HEK293T (cell line): ENCODE measurements around the gene TMEM245.

Experiments used
- CTCF ChIA-PET: fragments of 350-600 bp; formaldehyde crosslinking; extraction: SDS; loops from one replicate; lab custom pipeline; 2021; ENCODE audit warnings: antibody characterized with exemption, inconsistent platforms; lab: Yijun Ruan, JAX
- POLR2A ChIA-PET: fragments of 350-600 bp; formaldehyde crosslinking; extraction: SDS; loops from one replicate; lab custom pipeline; 2020; ENCODE audit warnings: antibody characterized with exemption, inconsistent platforms; lab: Yijun Ruan, JAX
- DNase-seq: peaks from one replicate; pipeline ENCODE4 v3.0.0; 2012; ENCODE audit warnings: mixed read lengths; ENCODE audit errors: extremely low spot score
- ARNT ChIP-seq: fragments of 450-650 bp; IDR thresholded peaks from 2 replicates; pipeline ENCODE4 v1.6.1; 2017; ENCODE audit warnings: mild to moderate bottlenecking
- BHLHE40 ChIP-seq: fragments of 450-650 bp; IDR thresholded peaks from 2 replicates; pipeline ENCODE4 v1.6.1; 2016; ENCODE audit warnings: mild to moderate bottlenecking, moderate library complexity, borderline replicate concordance
- CTBP1 ChIP-seq: fragments of 450-650 bp; IDR thresholded peaks from 2 replicates; pipeline ENCODE4 v1.6.1; 2016; ENCODE audit warnings: borderline replicate concordance
- ELF4 ChIP-seq: fragments of 450-650 bp; IDR thresholded peaks from 2 replicates; pipeline ENCODE4 v1.6.1; 2017; ENCODE audit warnings: antibody characterized with exemption
- FOXA1 ChIP-seq: fragments of 450-650 bp; IDR thresholded peaks from 2 replicates; pipeline ENCODE4 v1.6.1; 2016; ENCODE audit warnings: mild to moderate bottlenecking
- FOXK2 ChIP-seq: fragments of 450-650 bp; IDR thresholded peaks from 2 replicates; pipeline ENCODE4 v1.6.1; 2016; ENCODE audit warnings: mild to moderate bottlenecking
- FOXM1 ChIP-seq: fragments of 450-650 bp; IDR thresholded peaks from 2 replicates; pipeline ENCODE4 v1.6.1; 2017; ENCODE audit warnings: mild to moderate bottlenecking, borderline replicate concordance
- HDGF ChIP-seq: fragments of 450-650 bp; IDR thresholded peaks from 2 replicates; pipeline ENCODE4 v1.6.1; 2017; ENCODE audit warnings: antibody characterized with exemption, borderline replicate concordance
- L3MBTL2 ChIP-seq: fragments of 450-650 bp; conservative IDR thresholded peaks from 2 replicates; pipeline ENCODE4 v1.6.1; 2016; ENCODE audit warnings: mild to moderate bottlenecking
- LEF1 ChIP-seq: fragments of 450-650 bp; IDR thresholded peaks from 2 replicates; pipeline ENCODE4 v1.6.1; 2017; ENCODE audit warnings: mild to moderate bottlenecking, borderline replicate concordance
- NFRKB ChIP-seq: fragments of 450-650 bp; IDR thresholded peaks from 2 replicates; pipeline ENCODE4 v1.6.1; 2016; ENCODE audit warnings: mild to moderate bottlenecking, moderate library complexity
- SP1 ChIP-seq: fragments of 450-650 bp; IDR thresholded peaks from 2 replicates; pipeline ENCODE4 v1.6.1; 2017
- SUZ12 ChIP-seq: fragments of 450-650 bp; IDR thresholded peaks from 2 replicates; pipeline ENCODE4 v1.6.1; 2016; ENCODE audit warnings: mild to moderate bottlenecking
- TARDBP ChIP-seq: fragments of 450-650 bp; IDR thresholded peaks from 2 replicates; pipeline ENCODE4 v1.6.1; 2016
- ZNF384 ChIP-seq: fragments of 450-650 bp; IDR thresholded peaks from 2 replicates; pipeline ENCODE4 v1.6.1; 2016
- TF ChIP-seq, protein P1 (sequence below): fragments of 450-650 bp; IDR thresholded peaks from 2 replicates; pipeline ENCODE4 v1.6.1; 2016

The TMEM245 gene

DNA sequence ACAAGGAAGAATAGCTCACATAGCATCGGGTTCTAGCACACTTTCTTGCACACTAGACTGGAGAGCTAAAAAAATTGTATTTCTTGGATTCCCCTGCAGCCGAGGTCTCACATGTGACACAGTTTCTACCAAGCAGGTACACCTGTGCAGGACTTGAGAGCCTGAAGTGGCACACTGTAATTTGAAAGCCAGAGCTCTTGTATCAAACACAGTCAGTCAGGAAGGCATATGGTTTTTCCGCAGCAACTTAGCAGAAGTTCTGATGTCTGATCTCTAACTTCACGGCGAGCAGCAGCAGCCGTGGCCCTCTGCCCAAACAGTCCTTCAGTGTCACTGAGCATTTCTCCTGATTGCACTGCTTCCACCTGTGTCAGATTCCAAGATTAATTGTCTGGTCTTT is 25.5 kb downstream of the TMEM245 start:
- POLR2A ChIA-PET = no interaction called here
- TF ChIP-seq ZNF384 (no peak), FOXA1 (no peak), LEF1 (no peak), HDGF (no peak), SP1 (no peak), ARNT (no peak)
- CTCF ChIA-PET = interaction anchor here (0.7 kb wide), 1 partner anchor 31 kb away, joined by 3 read pairs; no protein-coding TSS in a partner anchor
- DNase-seq = no peak

- CTCF ChIA-PET = interaction anchor here (1.2 kb wide), 1 partner anchor 11 kb away, joined by 3 read pairs; no protein-coding TSS in a partner anchor
- no peak for DNase-seq
- TF ChIP-seq TARDBP (no peak), ARNT (no peak), BHLHE40 (no peak), FOXM1 (no peak), FOXA1 (no peak), HDGF (no peak), ELF4 (no peak), LEF1 (no peak), SUZ12 (no peak), SP1 (no peak), L3MBTL2 (no peak), NFRKB (no peak), FOXK2 (no peak), ZNF384 (no peak), CTBP1 (no peak)
- TF ChIP-seq, protein P1, sequence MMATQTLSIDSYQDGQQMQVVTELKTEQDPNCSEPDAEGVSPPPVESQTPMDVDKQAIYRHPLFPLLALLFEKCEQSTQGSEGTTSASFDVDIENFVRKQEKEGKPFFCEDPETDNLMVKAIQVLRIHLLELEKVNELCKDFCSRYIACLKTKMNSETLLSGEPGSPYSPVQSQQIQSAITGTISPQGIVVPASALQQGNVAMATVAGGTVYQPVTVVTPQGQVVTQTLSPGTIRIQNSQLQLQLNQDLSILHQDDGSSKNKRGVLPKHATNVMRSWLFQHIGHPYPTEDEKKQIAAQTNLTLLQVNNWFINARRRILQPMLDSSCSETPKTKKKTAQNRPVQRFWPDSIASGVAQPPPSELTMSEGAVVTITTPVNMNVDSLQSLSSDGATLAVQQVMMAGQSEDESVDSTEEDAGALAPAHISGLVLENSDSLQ = no peak
- POLR2A ChIA-PET = no interaction called here
These were observed 27.2 kb downstream of the TMEM245 start for GRCh38 chr9:109092587-109092986.

- ChIA-PET POLR2A (no interaction called here), CTCF (interaction anchor here (1.2 kb wide), 1 partner anchor 11 kb away, joined by 3 read pairs; no protein-coding TSS in a partner anchor)
- TF ChIP-seq FOXM1 (no peak), TARDBP (no peak), FOXA1 (no peak), HDGF (no peak), CTBP1 (no peak), BHLHE40 (no peak), ZNF384 (no peak), ARNT (no peak), SP1 (no peak), FOXK2 (no peak), LEF1 (no peak)
- TF ChIP-seq, protein P1 = no peak
- DNase-seq = no peak
These were observed 27.6 kb downstream of the TMEM245 start for GRCh38 chr9:109092051-109092580.

- DNase-seq = no peak
- POLR2A ChIA-PET = no interaction called here
- CTCF ChIA-PET = no interaction called here
- TF ChIP-seq FOXA1 (no peak), L3MBTL2 (no peak), TARDBP (no peak), BHLHE40 (no peak), NFRKB (no peak), SUZ12 (no peak), ELF4 (no peak), CTBP1 (no peak), LEF1 (no peak), ZNF384 (no peak), FOXM1 (no peak), HDGF (no peak), SP1 (no peak)
- TF ChIP-seq, protein P1 = no peak
These were observed 31.5 kb downstream of the TMEM245 start for GRCh38 chr9:109088221-109088620.

- TF ChIP-seq BHLHE40 = no peak
- no peak for TF ChIP-seq FOXA1
- TF ChIP-seq CTBP1 = no peak
- CTCF ChIA-PET = no interaction called here
These were observed 32.0 kb downstream of the TMEM245 start for GRCh38 chr9:109087795-109088194.

GRCh38 chr9:109086221-109086620 is 33.5 kb downstream of the TMEM245 start:
- POLR2A ChIA-PET = no interaction called here

More at GRCh38 chr9:109087795-109088194, 32.0 kb downstream of the TMEM245 start:
- POLR2A ChIA-PET = no interaction called here
- no peak for DNase-seq

More at GRCh38 chr9:109086221-109086620, 33.5 kb downstream of the TMEM245 start:
- TF ChIP-seq SP1 (no peak), FOXA1 (no peak), HDGF (no peak), LEF1 (no peak), SUZ12 (no peak), BHLHE40 (no peak), FOXK2 (no peak), ARNT (no peak), ELF4 (no peak), ZNF384 (no peak)
- TF ChIP-seq, protein P1 = no peak
- no peak for DNase-seq
- CTCF ChIA-PET = no interaction called here
